Measurements from ENCODE around the gene TXNDC17. TPM values are rescaled to one million over a fixed set of nuclear protein-coding genes. Genes with fewer than 3 reads are reported as not detected.

TXNDC17 gene
- total RNA-seq, 2 donors from 2014 or later: 17.1 to 37.6 TPM

DNA sequence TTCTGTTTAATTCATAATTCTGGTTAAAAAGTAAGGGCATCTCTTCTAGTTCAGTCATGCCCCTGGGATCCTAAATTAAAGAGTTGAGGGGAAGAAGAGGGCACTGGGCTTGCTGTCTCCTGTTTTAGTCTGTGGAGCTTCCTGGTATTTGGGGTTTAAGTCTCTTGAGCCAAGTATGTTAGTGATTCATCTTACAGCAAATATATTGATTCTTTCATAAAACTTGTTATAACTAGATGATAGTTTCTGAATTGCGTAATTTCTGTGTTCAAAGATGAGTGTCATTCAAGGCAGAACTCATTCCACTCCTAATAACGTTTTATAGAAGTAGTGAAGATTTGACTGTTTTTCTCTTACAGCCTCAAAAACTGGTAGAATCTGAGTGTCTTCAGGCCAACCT lies 1.7 kb downstream of the TXNDC17 start:
- WGBS, 2 donors: 30 to 48% methylated on average over 2 of the region's 2 CpGs
- ATAC-seq: no peak
- Histone ChIP-seq H3K9me3 (no peaks in the 10 kb centered on the region), H3K27me3 (no peaks in the 10 kb centered on the region), H3K36me3 (replicated peaks in 1 of 2; ENCODE audit: insufficient read depth in 1 of 2, low read depth in 2 of 2) (no peaks in the 10 kb centered on the region), H3K4me1 (peaks cover 34% of the 10 kb centered on the region), H3K4me3 (no peak overlapping the region), H3K27ac (no peak overlapping the region)
- intact Hi-C loops (cut with DNase I): no loop called here
- no peak for TF ChIP-seq POLR2A (IDR thresholded peaks at IDR 0.05)
- TF ChIP-seq, protein P1, sequence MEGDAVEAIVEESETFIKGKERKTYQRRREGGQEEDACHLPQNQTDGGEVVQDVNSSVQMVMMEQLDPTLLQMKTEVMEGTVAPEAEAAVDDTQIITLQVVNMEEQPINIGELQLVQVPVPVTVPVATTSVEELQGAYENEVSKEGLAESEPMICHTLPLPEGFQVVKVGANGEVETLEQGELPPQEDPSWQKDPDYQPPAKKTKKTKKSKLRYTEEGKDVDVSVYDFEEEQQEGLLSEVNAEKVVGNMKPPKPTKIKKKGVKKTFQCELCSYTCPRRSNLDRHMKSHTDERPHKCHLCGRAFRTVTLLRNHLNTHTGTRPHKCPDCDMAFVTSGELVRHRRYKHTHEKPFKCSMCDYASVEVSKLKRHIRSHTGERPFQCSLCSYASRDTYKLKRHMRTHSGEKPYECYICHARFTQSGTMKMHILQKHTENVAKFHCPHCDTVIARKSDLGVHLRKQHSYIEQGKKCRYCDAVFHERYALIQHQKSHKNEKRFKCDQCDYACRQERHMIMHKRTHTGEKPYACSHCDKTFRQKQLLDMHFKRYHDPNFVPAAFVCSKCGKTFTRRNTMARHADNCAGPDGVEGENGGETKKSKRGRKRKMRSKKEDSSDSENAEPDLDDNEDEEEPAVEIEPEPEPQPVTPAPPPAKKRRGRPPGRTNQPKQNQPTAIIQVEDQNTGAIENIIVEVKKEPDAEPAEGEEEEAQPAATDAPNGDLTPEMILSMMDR (IDR thresholded peaks at IDR 0.05): no peak
- no peak for DNase-seq

DNA sequence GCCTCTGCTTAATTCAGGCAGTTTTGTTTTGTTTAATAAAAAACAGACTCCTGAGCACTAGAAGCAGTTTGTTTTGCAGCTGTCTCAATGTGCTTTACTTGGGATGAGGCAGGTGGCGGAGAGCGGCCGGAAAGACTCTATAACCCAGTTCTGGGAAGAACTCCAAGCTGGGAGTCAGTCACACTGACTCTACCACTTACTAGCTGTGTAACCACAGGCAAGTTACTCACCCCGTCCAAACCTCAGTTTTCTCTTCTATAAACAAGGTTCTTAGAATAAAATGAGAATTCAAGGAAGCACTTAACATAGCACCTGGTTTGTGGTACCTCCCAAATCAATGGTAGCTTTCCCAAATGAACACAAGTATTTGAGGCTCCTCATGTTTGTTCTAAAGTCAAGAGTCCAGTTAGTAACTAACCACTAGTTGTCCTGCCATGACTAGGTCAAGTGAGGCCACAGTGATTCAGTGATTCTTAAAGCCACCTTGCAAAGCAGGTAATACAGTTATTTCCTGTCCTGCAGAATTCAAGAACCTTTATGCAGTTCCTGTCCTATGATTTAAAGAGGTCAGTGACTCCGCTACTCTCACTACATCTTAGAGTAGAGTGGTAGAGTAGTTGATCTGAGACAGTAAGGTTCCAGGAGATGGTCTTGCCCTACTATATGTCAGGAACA lies 2.7 kb downstream of the TXNDC17 start:
- TF ChIP-seq, protein P1 (IDR thresholded peaks at IDR 0.05): no peak
- no peak for TF ChIP-seq POLR2A (IDR thresholded peaks at IDR 0.05)
- H3K36me3 ChIP-seq (replicated peaks in 1 of 2; ENCODE audit: insufficient read depth in 1 of 2, low read depth in 2 of 2): no peaks in the 10 kb centered on the region
- no peak overlapping the region for H3K4me3 ChIP-seq
- H3K9me3 ChIP-seq: no peaks in the 10 kb centered on the region
- H3K4me1 ChIP-seq: peaks cover 37% of the 10 kb centered on the region
- 77 to 85% methylated on average over 5 of the region's 5 CpGs for WGBS, 2 donors
- ATAC-seq (no peak), DNase-seq (no peak)
- no peak overlapping the region for H3K27ac ChIP-seq
- no peaks in the 10 kb centered on the region for H3K27me3 ChIP-seq
- intact Hi-C loops (cut with DNase I): no loop called here

DNA sequence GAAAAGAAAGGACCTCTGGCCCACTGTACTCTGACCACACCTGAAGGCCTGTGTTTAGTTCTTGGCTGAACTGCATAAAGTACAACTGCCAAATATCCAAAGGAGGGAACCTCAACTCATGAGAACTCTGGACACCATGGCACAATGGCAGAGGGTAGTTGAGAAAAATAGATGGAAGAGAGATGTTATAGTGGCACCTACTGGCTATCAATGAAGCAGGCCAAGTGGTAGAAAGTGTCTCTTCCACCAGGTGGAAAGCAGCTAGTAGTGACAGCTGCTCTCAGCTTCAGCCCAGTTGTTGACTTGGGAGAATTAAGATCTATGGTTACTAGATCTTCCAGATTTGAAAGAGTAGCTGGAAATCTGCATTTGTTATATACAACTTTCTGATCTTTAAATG lies 7.3 kb downstream of the TXNDC17 start:
- no peak overlapping the region for H3K27ac ChIP-seq
- no peaks in the 10 kb centered on the region for H3K9me3 ChIP-seq
- intact Hi-C loops (cut with DNase I): no loop called here
- DNase-seq (no peak), ATAC-seq (no peak)
- H3K4me3 ChIP-seq: no peak overlapping the region
- peaks cover 0 to 1% of the 10 kb centered on the region in 2 donors for H3K36me3 ChIP-seq (replicated peaks in 1 of 2; ENCODE audit: insufficient read depth in 1 of 2, low read depth in 2 of 2)
- H3K4me1 ChIP-seq: peaks cover 35% of the 10 kb centered on the region
- no peaks in the 10 kb centered on the region for H3K27me3 ChIP-seq
- TF ChIP-seq, protein P1 (IDR thresholded peaks at IDR 0.05): peak in 2 of 7 experiments; percentile 10 to 21
- TF ChIP-seq POLR2A (IDR thresholded peaks at IDR 0.05): no peak

DNA sequence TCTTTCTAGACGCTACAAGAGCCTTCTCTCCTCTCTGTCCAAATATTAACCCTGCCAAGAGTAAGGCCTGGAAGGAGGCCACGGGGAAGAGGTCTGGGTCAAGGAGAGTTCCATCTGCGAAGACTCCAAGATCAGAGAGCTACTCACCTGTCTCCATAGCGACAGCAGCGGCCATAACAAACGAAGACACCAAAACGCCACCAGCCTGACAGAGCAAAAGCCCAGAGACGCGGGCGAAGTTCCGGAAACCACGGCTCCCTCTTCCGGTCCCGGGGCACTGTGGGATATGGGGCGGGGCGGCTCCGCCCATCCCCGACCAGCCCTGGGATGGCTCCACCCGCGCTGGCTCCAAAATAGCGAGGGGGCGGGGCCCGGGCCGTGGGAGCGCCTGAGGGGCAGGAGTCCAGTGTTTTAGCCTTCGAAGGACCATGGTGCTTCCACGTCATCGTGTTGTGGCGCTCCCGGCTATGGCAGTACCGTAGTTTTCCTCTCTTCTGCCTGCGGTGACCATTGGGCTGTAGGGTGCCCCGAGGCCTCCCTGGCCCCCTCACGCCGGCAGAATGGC lies 10.6 kb downstream of the TXNDC17 start, which contains the start of the genes C17orf100 and MED31:
Gene C17orf100 (plus strand): TSS at position 409 of the 565 bp plus-strand sequence. CDS start 152 bp downstream, at position 561.
Gene MED31 (minus strand): TSS at position 252 of the 565 bp plus-strand sequence. CDS start 77 bp downstream, at position 175.
- TF ChIP-seq, protein P1 (IDR thresholded peaks at IDR 0.05): peak in 1 of 7 experiments; percentile 23
- TF ChIP-seq POLR2A (IDR thresholded peaks at IDR 0.05): peak; percentile 62 to 81 (median 77)
- Histone ChIP-seq H3K9me3 (no peaks in the 10 kb centered on the region), H3K36me3 (replicated peaks in 1 of 2; ENCODE audit: insufficient read depth in 1 of 2, low read depth in 2 of 2) (peaks cover 0 to 1% of the 10 kb centered on the region in 2 donors), H3K27me3 (no peaks in the 10 kb centered on the region), H3K4me3 (peak within 1 kb of the TSS; percentile 32 to 61), H3K4me1 (peaks cover 58% of the 10 kb centered on the region), H3K27ac (peak within 1 kb of the TSS; percentile 74 to 94 (median 90))
- WGBS, 2 donors: 0% methylated on average over 6 to 30 of the region's 35 CpGs
- DNase-seq (peak; percentile 95 to 97 (median 96)), ATAC-seq (peak; percentile 95)
- intact Hi-C loops (cut with DNase I): no loop called here
